Smooth muscle cell (in vitro differentiated cells): ENCODE measurements around the gene DNAJA3. TPM values are rescaled to one million over a fixed set of nuclear protein-coding genes. Genes with fewer than 3 reads are reported as not detected.

Experiments
- DNase-seq: peaks from one replicate; lab custom pipeline; 2025; ENCODE audit not compliant: unreplicated experiment; lab: John Stamatoyannopoulos, UW
- H2AFZ ChIP-seq: fragments of 200-600 bp; sonication (generic); 2 replicates; pipeline ENCODE4 v1.6.0; 2016; ENCODE audit warnings: antibody characterized with exemption, low read depth, mild to moderate bottlenecking
- H3F3A ChIP-seq: fragments of 200-600 bp; sonication (generic); 2 replicates; pipeline ENCODE4 v1.6.0; 2017; ENCODE audit warnings: antibody characterized with exemption, low read depth
- H3K27ac ChIP-seq: fragments of 200-600 bp; sonication (generic); 2 replicates; pipeline ENCODE4 v1.5.1; 2016; ENCODE audit warnings: low read depth, mild to moderate bottlenecking
- H3K27me3 ChIP-seq: fragments of 200-600 bp; sonication (generic); 2 replicates; pipeline ENCODE4 v1.6.1; 2016; ENCODE audit warnings: low read depth, mild to moderate bottlenecking
- H3K36me3 ChIP-seq: fragments of 200-600 bp; sonication (generic); 2 replicates; pipeline ENCODE4 v1.5.1; 2016; ENCODE audit warnings: low read depth
- H3K4me1 ChIP-seq: fragments of 200-600 bp; sonication (generic); 2 replicates; pipeline ENCODE4 v1.5.1; 2016; ENCODE audit warnings: low read depth
- H3K4me2 ChIP-seq: fragments of 200-600 bp; sonication (generic); 2 replicates; pipeline ENCODE4 v1.6.0; 2016; ENCODE audit warnings: mild to moderate bottlenecking
- H3K4me3 ChIP-seq: fragments of 200-600 bp; sonication (generic); 2 replicates; pipeline ENCODE4 v1.5.1; 2016; ENCODE audit warnings: mild to moderate bottlenecking
- H3K79me2 ChIP-seq: fragments of 200-600 bp; sonication (generic); 2 replicates; pipeline ENCODE4 v1.6.0; 2016; ENCODE audit warnings: low read depth, mild to moderate bottlenecking
- H3K9ac ChIP-seq: fragments of 200-600 bp; sonication (generic); 2 replicates; pipeline ENCODE4 v1.6.0; 2016; ENCODE audit warnings: low read depth
- H3K9me3 ChIP-seq: fragments of 200-600 bp; sonication (generic); replicated peaks from 2 replicates; pipeline ENCODE4 v1.5.1; 2016; ENCODE audit warnings: low read depth
- H4K20me1 ChIP-seq: fragments of 200-600 bp; sonication (generic); 2 replicates; pipeline ENCODE4 v1.6.0; 2016; ENCODE audit warnings: low read depth
- WGBS: methylation state at CpG from one replicate; pipeline ENCODE4 v1.1.7; 2016; ENCODE audit warnings: low lambda C conversion rate; 5-methylcytosine and 5-hydroxymethylcytosine counted together
- polyA plus RNA-seq: library from polyadenylated mRNA; unstranded; fragments of >200 nt; fragmentation: Nextera tagmentation; extraction: Ambion mirVana; gene quantifications from 2 replicates; pipeline ENCODE4 v1.2.1, GENCODE V29; 2016
- total RNA-seq: library from RNA; depleted of rRNA; stranded (reverse); fragments of >200 nt; gene quantifications from 2 replicates; pipeline ENCODE4 v1.2.3, GENCODE V29; 2014
- TF ChIP-seq, protein P1 (sequence below): fragments of 200-600 bp; sonication (generic); IDR thresholded peaks from 2 replicates; pipeline ENCODE4 v1.5.1; 2017; ENCODE audit warnings: borderline replicate concordance, mild to moderate bottlenecking, antibody characterized with exemption; ENCODE audit not compliant: insufficient read depth, poor library complexity, severe bottlenecking

The DNAJA3 gene
- total and polyA plus RNA-seq, 2 experiments from 2014 or later: 42.6 to 42.7 TPM

DNA sequence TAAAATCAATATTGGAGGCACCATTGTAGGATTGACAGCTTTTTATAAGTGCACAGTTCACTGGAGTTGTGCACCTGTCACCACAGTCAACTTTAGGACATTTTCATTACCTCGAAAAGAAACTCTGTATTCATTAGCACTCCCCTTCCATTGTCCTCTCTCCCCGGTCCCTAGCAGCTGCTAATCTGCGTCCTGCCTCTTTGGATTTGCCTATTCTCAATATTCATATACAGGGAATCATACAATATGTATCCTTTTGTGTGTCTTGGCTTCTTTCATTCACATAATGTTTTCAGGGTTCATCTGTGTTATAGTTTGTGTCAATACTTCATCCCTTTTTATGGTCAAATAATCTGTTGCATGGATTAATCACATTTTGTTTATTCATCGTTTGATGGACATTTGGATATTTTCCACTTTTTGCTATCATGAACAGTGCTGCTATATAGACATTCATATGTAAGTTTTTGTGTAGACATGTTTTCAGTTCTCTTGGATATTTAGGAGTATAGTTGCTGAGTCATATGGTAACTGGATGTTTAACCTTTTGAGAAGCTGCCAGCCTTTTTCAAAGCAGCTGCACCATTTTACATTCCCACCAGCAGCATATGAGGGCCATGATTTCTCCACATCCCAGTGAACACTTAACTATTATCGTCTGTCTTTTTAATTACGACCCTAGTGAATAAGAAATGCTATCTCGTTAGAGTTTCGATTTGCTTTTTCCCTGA is 9.8 kb downstream of the DNAJA3 start:
- H3F3A ChIP-seq: no peaks in the 10 kb centered on the region
- no peak for DNase-seq
- TF ChIP-seq, protein P1, sequence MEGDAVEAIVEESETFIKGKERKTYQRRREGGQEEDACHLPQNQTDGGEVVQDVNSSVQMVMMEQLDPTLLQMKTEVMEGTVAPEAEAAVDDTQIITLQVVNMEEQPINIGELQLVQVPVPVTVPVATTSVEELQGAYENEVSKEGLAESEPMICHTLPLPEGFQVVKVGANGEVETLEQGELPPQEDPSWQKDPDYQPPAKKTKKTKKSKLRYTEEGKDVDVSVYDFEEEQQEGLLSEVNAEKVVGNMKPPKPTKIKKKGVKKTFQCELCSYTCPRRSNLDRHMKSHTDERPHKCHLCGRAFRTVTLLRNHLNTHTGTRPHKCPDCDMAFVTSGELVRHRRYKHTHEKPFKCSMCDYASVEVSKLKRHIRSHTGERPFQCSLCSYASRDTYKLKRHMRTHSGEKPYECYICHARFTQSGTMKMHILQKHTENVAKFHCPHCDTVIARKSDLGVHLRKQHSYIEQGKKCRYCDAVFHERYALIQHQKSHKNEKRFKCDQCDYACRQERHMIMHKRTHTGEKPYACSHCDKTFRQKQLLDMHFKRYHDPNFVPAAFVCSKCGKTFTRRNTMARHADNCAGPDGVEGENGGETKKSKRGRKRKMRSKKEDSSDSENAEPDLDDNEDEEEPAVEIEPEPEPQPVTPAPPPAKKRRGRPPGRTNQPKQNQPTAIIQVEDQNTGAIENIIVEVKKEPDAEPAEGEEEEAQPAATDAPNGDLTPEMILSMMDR: no peak
- no peak overlapping the region for H3K4me3 ChIP-seq
- 92% methylated on average over 8 of the region's 8 CpGs for WGBS
- no peak overlapping the region for H3K27ac ChIP-seq
- no peak overlapping the region for H3K4me2 ChIP-seq
- peaks cover 3% of the 10 kb centered on the region for H3K36me3 ChIP-seq
- H3K9ac ChIP-seq: no peak overlapping the region
- H3K9me3 ChIP-seq: no peaks in the 10 kb centered on the region
- H3K4me1 ChIP-seq: no peaks in the 10 kb centered on the region
- H3K27me3 ChIP-seq: no peaks in the 10 kb centered on the region
- H2AFZ ChIP-seq: no peak overlapping the region
- peaks cover 9% of the 10 kb centered on the region for H4K20me1 ChIP-seq
- peaks cover 16% of the 10 kb centered on the region for H3K79me2 ChIP-seq

DNA sequence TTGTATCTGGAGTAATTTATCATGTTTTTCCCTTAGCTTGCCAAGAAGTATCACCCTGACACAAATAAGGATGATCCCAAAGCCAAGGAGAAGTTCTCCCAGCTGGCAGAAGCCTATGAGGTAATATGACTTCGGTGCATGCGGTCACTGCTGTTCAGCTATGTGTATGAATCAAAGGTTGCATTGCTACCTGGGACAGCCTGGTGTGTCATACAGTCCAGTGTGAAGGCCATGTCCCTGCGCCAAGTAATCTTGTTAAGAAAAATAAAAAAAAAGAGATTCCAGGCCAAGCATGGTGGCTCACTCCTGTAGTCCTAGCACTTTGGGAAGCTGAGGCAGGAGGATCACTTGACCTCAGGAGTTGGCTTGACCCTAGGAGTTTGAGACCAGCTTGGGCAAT is 11.7 kb downstream of the DNAJA3 start:
- Histone ChIP-seq H3K4me2 (no peak overlapping the region), H3K27me3 (no peaks in the 10 kb centered on the region), H4K20me1 (no peaks in the 10 kb centered on the region), H3F3A (no peaks in the 10 kb centered on the region), H3K4me1 (no peaks in the 10 kb centered on the region), H3K4me3 (no peak overlapping the region), H3K79me2 (peaks cover 2% of the 10 kb centered on the region), H3K36me3 (peaks cover 10% of the 10 kb centered on the region), H3K9me3 (no peaks in the 10 kb centered on the region), H2AFZ (no peak overlapping the region), H3K9ac (no peak overlapping the region), H3K27ac (no peak overlapping the region)
- no peak for DNase-seq
- 100% methylated on average over 3 of the region's 3 CpGs for WGBS
- TF ChIP-seq, protein P1: no peak

DNA sequence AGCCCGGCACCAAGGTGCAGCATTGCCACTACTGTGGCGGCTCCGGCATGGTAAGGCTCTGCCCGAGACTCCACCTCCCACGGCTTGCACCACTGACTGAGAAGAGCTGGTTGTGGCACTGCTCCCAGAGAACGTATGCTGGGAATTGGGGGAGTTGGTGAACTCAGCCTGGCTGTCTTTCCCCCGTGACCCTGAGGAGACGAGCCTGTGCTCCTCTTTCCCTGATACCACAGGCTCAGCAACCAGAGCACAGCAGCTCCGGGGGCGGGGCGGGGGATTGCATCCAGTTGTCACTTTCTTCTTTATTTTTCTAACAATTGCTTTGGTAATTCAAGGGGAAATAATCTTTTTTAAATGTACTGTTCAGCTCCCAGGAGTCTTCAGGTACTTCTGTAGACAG is 16.7 kb downstream of the DNAJA3 start:
- Histone ChIP-seq H3K79me2 (no peaks in the 10 kb centered on the region), H3K9ac (no peak overlapping the region), H4K20me1 (no peaks in the 10 kb centered on the region), H3K4me2 (no peak overlapping the region), H3K27ac (no peak overlapping the region), H3K4me3 (no peak overlapping the region), H2AFZ (no peak overlapping the region), H3K9me3 (no peaks in the 10 kb centered on the region), H3F3A (no peaks in the 10 kb centered on the region), H3K36me3 (peaks cover 26% of the 10 kb centered on the region), H3K27me3 (no peaks in the 10 kb centered on the region), H3K4me1 (no peaks in the 10 kb centered on the region)
- no peak for DNase-seq
- TF ChIP-seq, protein P1: no peak
- WGBS: 99% methylated on average over 11 of the region's 11 CpGs

DNA sequence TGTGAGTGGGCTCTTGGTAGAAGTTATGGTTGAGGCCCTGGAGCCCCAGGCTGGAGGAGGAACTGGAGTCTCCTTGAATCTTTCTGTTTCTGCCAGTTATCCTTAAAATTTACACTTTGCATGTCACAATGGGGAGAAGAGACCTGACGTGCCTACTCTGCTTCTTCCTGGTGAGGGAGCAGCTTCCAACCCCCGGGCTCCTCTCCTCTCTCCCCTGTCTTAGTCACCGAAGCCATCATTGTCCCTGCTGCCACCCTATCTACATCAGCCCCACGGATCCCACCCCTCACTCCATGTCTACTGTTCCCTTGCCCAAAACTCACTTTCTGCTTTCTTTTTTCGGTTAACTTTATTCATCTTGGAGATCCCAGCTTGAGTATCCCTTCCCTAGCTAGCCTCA is 17.6 kb downstream of the DNAJA3 start:
- no peaks in the 10 kb centered on the region for H3K27me3 ChIP-seq
- 87% methylated on average over 5 of the region's 5 CpGs for WGBS
- no peaks in the 10 kb centered on the region for H3F3A ChIP-seq
- H3K9me3 ChIP-seq: no peaks in the 10 kb centered on the region
- no peaks in the 10 kb centered on the region for H3K4me1 ChIP-seq
- no peak overlapping the region for H3K27ac ChIP-seq
- H3K4me3 ChIP-seq: no peak overlapping the region
- no peak for DNase-seq
- TF ChIP-seq, protein P1: no peak
- no peak overlapping the region for H3K4me2 ChIP-seq
- H3K9ac ChIP-seq: no peak overlapping the region
- H2AFZ ChIP-seq: no peak overlapping the region
- peaks cover 26% of the 10 kb centered on the region for H3K36me3 ChIP-seq
- H3K79me2 ChIP-seq: no peaks in the 10 kb centered on the region
- H4K20me1 ChIP-seq: no peaks in the 10 kb centered on the region
